IMR-90 (cell line): ENCODE results near the gene EGFL7. TPM values are rescaled to one million over a fixed set of nuclear protein-coding genes. Genes with fewer than 3 reads are reported as not detected.
"Not testable (repeated sequence)": the region's sequence is repeated elsewhere in the genome, so short reads cannot be mapped to it uniquely, and the experiment has no call there.

Experiments used
- ATAC-seq: fragments of 200-7000 bp; cut with Tn5 transposase; 2 replicates; pipeline ENCODE4 v1.9.1; 2020; ENCODE audit warnings: low read depth, mild to moderate bottlenecking, moderate library complexity
- BruUV-seq: library from RNA; stranded (reverse); fragments of 400-500 nt; replicated peaks from 2 replicates; lab custom pipeline; 2021; lab: Mats Ljungman, UMichigan
- CTCF ChIA-PET: fragments of 300-600 bp; formaldehyde crosslinking; extraction: SDS; loops from one replicate; lab custom pipeline; 2021; ENCODE audit warnings: antibody characterized with exemption; lab: Yijun Ruan, JAX
- POLR2A ChIA-PET: fragments of 300-600 bp; sonication (Branson Sonifier 250); formaldehyde crosslinking; loops from one replicate; lab custom pipeline; 2022; ENCODE audit warnings: antibody characterized with exemption; ENCODE audit not compliant: unreplicated experiment; lab: Charles Lee
- DNase-seq: peaks from one replicate; pipeline ENCODE4 v3.0.0; 2013
- H2AFZ ChIP-seq: replicated peaks from 2 replicates; pipeline ENCODE3; 2013; ENCODE audit warnings: low read length, mild to moderate bottlenecking; ENCODE audit not compliant: poor library complexity
- H2AK5ac ChIP-seq: 2 replicates; pipeline ENCODE4 v1.6.1; 2013; ENCODE audit warnings: low read depth, low read length, inconsistent platforms
- H2AK9ac ChIP-seq: replicated peaks from 2 replicates; pipeline ENCODE3; 2013; ENCODE audit warnings: mild to moderate bottlenecking, low read depth, low read length, moderate library complexity; ENCODE audit not compliant: poor library complexity
- H2BK120ac ChIP-seq: 2 replicates; pipeline ENCODE4 v1.6.1; 2013; ENCODE audit warnings: low read depth, low read length, inconsistent platforms
- H2BK15ac ChIP-seq: 3 replicates; pipeline ENCODE4 v1.6.1; 2013; ENCODE audit warnings: low read depth, low read length, inconsistent platforms
- H2BK20ac ChIP-seq: 2 replicates; pipeline ENCODE4 v1.6.1; 2013; ENCODE audit warnings: low read depth, mild to moderate bottlenecking, inconsistent platforms, low read length, moderate library complexity
- H2BK5ac ChIP-seq: 2 replicates; pipeline ENCODE4 v1.6.1; 2013; ENCODE audit warnings: mild to moderate bottlenecking, low read depth, low read length, inconsistent platforms; ENCODE audit not compliant: poor library complexity, severe bottlenecking
- H3K14ac ChIP-seq: replicated peaks from 2 replicates; pipeline ENCODE4 v1.6.1; 2013; ENCODE audit warnings: low read depth, low read length, inconsistent platforms
- H3K18ac ChIP-seq: 2 replicates; pipeline ENCODE4 v1.6.1; 2013; ENCODE audit warnings: low read depth, low read length, control low read depth
- H3K23ac ChIP-seq: 2 replicates; pipeline ENCODE4 v1.6.1; 2013; ENCODE audit warnings: low read depth, low read length, inconsistent platforms
- H3K27ac ChIP-seq: 2 replicates; pipeline ENCODE4 v1.5.1; 2013; ENCODE audit warnings: mild to moderate bottlenecking, control low read depth, low read length; ENCODE audit not compliant: insufficient read depth
- H3K27me3 ChIP-seq: 2 replicates; pipeline ENCODE4 v1.6.1; 2013; ENCODE audit warnings: low read length; ENCODE audit not compliant: control insufficient read depth, insufficient read depth
- H3K36me3 ChIP-seq: 2 replicates; pipeline ENCODE4 v1.6.1; 2013; ENCODE audit warnings: low read length, mixed read lengths; ENCODE audit not compliant: control insufficient read depth, insufficient read depth
- H3K4ac ChIP-seq: 2 replicates; pipeline ENCODE4 v1.6.1; 2013; ENCODE audit warnings: low read depth, low read length, inconsistent platforms
- H3K4me1 ChIP-seq: 2 replicates; pipeline ENCODE4 v1.6.1; 2013; ENCODE audit warnings: low read length, mixed read lengths; ENCODE audit not compliant: control insufficient read depth, insufficient read depth
- H3K4me2 ChIP-seq: 2 replicates; pipeline ENCODE4 v1.6.1; 2013; ENCODE audit warnings: low read depth, mild to moderate bottlenecking, control low read depth, low read length, moderate library complexity
- H3K4me3 ChIP-seq: 2 replicates; pipeline ENCODE4 v1.5.1; 2013; ENCODE audit warnings: low read depth, mild to moderate bottlenecking, control low read depth, low read length, moderate library complexity; ENCODE audit not compliant: insufficient read depth
- H3K56ac ChIP-seq: 2 replicates; pipeline ENCODE4 v1.6.1; 2013; ENCODE audit warnings: low read length, inconsistent platforms; ENCODE audit not compliant: insufficient read depth; ENCODE audit errors: extremely low read depth
- H3K79me1 ChIP-seq, 2 experiments: 2 replicates each; pipeline ENCODE4 v1.6.1; 2013; ENCODE audit warnings: low read length in 2 of 2, inconsistent platforms in 1 of 2, low read depth in 1 of 2
- H3K9ac ChIP-seq: 2 replicates; pipeline ENCODE4 v1.6.1; 2013; ENCODE audit warnings: low read depth, low read length, control low read depth
- H3K9me1 ChIP-seq: 2 replicates; pipeline ENCODE4 v1.6.1; 2013; ENCODE audit warnings: low read length, inconsistent platforms; ENCODE audit not compliant: insufficient read depth
- H3K9me3 ChIP-seq: 2 replicates; pipeline ENCODE4 v1.6.1; 2013; ENCODE audit warnings: low read length; ENCODE audit not compliant: control insufficient read depth, insufficient read depth
- H4K20me1 ChIP-seq: 2 replicates; pipeline ENCODE4 v1.6.1; 2013; ENCODE audit warnings: low read length, inconsistent platforms; ENCODE audit not compliant: insufficient read depth
- H4K5ac ChIP-seq: 2 replicates; pipeline ENCODE4 v1.6.1; 2013; ENCODE audit warnings: mild to moderate bottlenecking, low read depth, low read length, control low read depth
- H4K8ac ChIP-seq, 2 experiments: 2 replicates each; pipeline ENCODE4 v1.6.1; 2013; ENCODE audit warnings: low read depth in 2 of 2, low read length in 2 of 2, control low read depth in 1 of 2, inconsistent platforms in 1 of 2
- H4K91ac ChIP-seq: 2 replicates; pipeline ENCODE4 v1.6.1; 2013; ENCODE audit warnings: low read depth, low read length, inconsistent platforms; ENCODE audit not compliant: insufficient read depth
- WGBS, 2 experiments: methylation state at CpG; one replicate each; pipeline versions ENCODE4 v1.1.5 to v1.1.7; 2013; ENCODE audit warnings: missing lambda C conversion rate in 2 of 2; ENCODE audit not compliant: insufficient read length in 1 of 2; ENCODE audit errors: extremely low coverage in 2 of 2; 5-methylcytosine and 5-hydroxymethylcytosine counted together
- dilution Hi-C: fragments of 300-500 bp; cut with HindIII; formaldehyde crosslinking; loops from one replicate; pipeline ENCODE4 v1.14.3; 2018; ENCODE audit warnings: low sequenced_read_pairs; ENCODE audit not compliant: unreplicated experiment
- in situ Hi-C: fragments of 300-500 bp; cut with MboI; formaldehyde crosslinking; loops from 3 replicates; pipeline ENCODE4 v1.14.3; 2019; ENCODE audit warnings: low sequenced_read_pairs, inconsistent platforms, mixed read lengths
- intact Hi-C: fragments of 100-400 bp; cut with micrococcal nuclease; formaldehyde crosslinking; loops from 2 replicates; pipeline ENCODE4 v1.10.0; 2022
- polyA plus RNA-seq, 3 experiments: library from polyadenylated mRNA; depleted of rRNA; stranded (reverse); fragments of >200 nt; gene quantifications; 2 replicates each; pipeline ENCODE4 v1.2.3, GENCODE V29; 2012; ENCODE audit warnings: low replicate concordance in 1 of 3
- total RNA-seq: library from RNA; depleted of rRNA; stranded (reverse); fragments of >200 nt; gene quantifications from 2 replicates; pipeline ENCODE4 v1.2.3, GENCODE V29; 2012

Gene EGFL7
- total and polyA plus RNA-seq, 2 of the 4 experiments (the other 2 are of a cell fraction), result 2.2 to 10.4 TPM

- H3K18ac ChIP-seq, result not testable (repeated sequence)
Measured at GRCh38 chr9:136632072-136632471, 30.6 kb upstream of the EGFL7 start.

GRCh38 chr9:136632491-136633106, 30.1 kb upstream of the EGFL7 start:
- H2BK15ac ChIP-seq, H2BK20ac ChIP-seq, H3K4me1 ChIP-seq, intact Hi-C loops, H2BK120ac ChIP-seq, POLR2A ChIA-PET, H3K9me3 ChIP-seq, ATAC-seq, H3K9me1 ChIP-seq, H4K20me1 ChIP-seq, H3K79me1 ChIP-seq, H2AK5ac ChIP-seq, H3K14ac ChIP-seq, H3K27ac ChIP-seq, CTCF ChIA-PET, H3K56ac ChIP-seq, DNase-seq, H3K9ac ChIP-seq, H3K23ac ChIP-seq, H4K8ac ChIP-seq, H3K4ac ChIP-seq, H3K18ac ChIP-seq, H2AK9ac ChIP-seq, H3K4me3 ChIP-seq, H4K91ac ChIP-seq, H3K36me3 ChIP-seq, H2BK5ac ChIP-seq, BruUV-seq, H2AFZ ChIP-seq, H3K4me2 ChIP-seq, H4K5ac ChIP-seq, dilution Hi-C loops: not testable (repeated sequence)
- peaks cover 13% of the 10 kb centered on the region for H3K27me3 ChIP-seq
- no CpG with 5 or more reads among the region's 36 CpGs for WGBS, 2 experiments
- in situ Hi-C loops, result loop anchor here (5.0 kb wide), 1 partner anchor 140 kb away; no protein-coding TSS in a partner anchor

More at GRCh38 chr9:136632072-136632471, 30.6 kb upstream of the EGFL7 start:
- H3K9me3 ChIP-seq, H3K4me2 ChIP-seq, H2AFZ ChIP-seq, H3K4ac ChIP-seq, H3K4me3 ChIP-seq, dilution Hi-C loops, BruUV-seq, H3K9ac ChIP-seq, H3K27ac ChIP-seq, H3K4me1 ChIP-seq, H2AK5ac ChIP-seq, H4K5ac ChIP-seq, ATAC-seq, H3K56ac ChIP-seq, H4K8ac ChIP-seq, H3K23ac ChIP-seq, H4K20me1 ChIP-seq, H3K79me1 ChIP-seq, H2BK5ac ChIP-seq, H3K36me3 ChIP-seq, POLR2A ChIA-PET, DNase-seq, H2BK120ac ChIP-seq, H3K14ac ChIP-seq, H3K9me1 ChIP-seq, H2AK9ac ChIP-seq, H2BK15ac ChIP-seq, H4K91ac ChIP-seq, intact Hi-C loops, H2BK20ac ChIP-seq: not testable (repeated sequence)
- in situ Hi-C loops, result loop anchor here (5.0 kb wide), 1 partner anchor 140 kb away; no protein-coding TSS in a partner anchor
- H3K27me3 ChIP-seq, result peaks cover 11% of the 10 kb centered on the region
- CTCF ChIA-PET, result interaction anchor here (0.9 to 1.3 kb wide), 4 partner anchors 9 to 148 kb away, joined by 3 to 9 read pairs (median 4); no protein-coding TSS in a partner anchor
- no CpG with 5 or more reads among the region's 13 CpGs for WGBS, 2 experiments
